ENCODE measurements around the gene DEPDC1B. TPM values are rescaled to one million over a fixed set of nuclear protein-coding genes. Genes with fewer than 3 reads are reported as not detected.

DEPDC1B gene
- total RNA-seq, 2 experiments from 2014 or later: 30.2 to 34.1 TPM

GRCh38 chr5:60611099-60611740, 88.7 kb downstream of the DEPDC1B start:
- H3K27ac Mint-ChIP-seq: no peak overlapping the region
- DNase-seq (no peak), ATAC-seq (no peak)
- no peaks in the 10 kb centered on the region for H3K36me3 Mint-ChIP-seq (ENCODE audit: low read depth)
- intact Hi-C loops (cut with micrococcal nuclease): no loop called here
- no peaks in the 10 kb centered on the region for H3K4me1 Mint-ChIP-seq (ENCODE audit: low read depth)
- TF ChIP-seq, protein P1, sequence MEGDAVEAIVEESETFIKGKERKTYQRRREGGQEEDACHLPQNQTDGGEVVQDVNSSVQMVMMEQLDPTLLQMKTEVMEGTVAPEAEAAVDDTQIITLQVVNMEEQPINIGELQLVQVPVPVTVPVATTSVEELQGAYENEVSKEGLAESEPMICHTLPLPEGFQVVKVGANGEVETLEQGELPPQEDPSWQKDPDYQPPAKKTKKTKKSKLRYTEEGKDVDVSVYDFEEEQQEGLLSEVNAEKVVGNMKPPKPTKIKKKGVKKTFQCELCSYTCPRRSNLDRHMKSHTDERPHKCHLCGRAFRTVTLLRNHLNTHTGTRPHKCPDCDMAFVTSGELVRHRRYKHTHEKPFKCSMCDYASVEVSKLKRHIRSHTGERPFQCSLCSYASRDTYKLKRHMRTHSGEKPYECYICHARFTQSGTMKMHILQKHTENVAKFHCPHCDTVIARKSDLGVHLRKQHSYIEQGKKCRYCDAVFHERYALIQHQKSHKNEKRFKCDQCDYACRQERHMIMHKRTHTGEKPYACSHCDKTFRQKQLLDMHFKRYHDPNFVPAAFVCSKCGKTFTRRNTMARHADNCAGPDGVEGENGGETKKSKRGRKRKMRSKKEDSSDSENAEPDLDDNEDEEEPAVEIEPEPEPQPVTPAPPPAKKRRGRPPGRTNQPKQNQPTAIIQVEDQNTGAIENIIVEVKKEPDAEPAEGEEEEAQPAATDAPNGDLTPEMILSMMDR (IDR thresholded peaks at IDR 0.05): no peak
- POLR2A ChIA-PET: no interaction called here
- H3K4me3 Mint-ChIP-seq: no peak overlapping the region
- no peaks in the 10 kb centered on the region for H3K9me3 Mint-ChIP-seq
- H3K27me3 Mint-ChIP-seq: no peaks in the 10 kb centered on the region
- CTCF ChIA-PET: interaction anchor here (2.4 kb wide), 1 partner anchor 58 kb away, joined by 6 read pairs; no protein-coding TSS in a partner anchor

- Mint-ChIP-seq H3K4me3 (no peak overlapping the region), H3K27ac (no peak overlapping the region), H3K9me3 (no peaks in the 10 kb centered on the region), H3K27me3 (no peaks in the 10 kb centered on the region), H3K4me1 (ENCODE audit: low read depth) (no peaks in the 10 kb centered on the region), H3K36me3 (ENCODE audit: low read depth) (peaks cover under 1% of the 10 kb centered on the region)
- TF ChIP-seq, protein P1 (IDR thresholded peaks at IDR 0.05): no peak
- CTCF ChIA-PET: no interaction called here
- intact Hi-C loops (cut with micrococcal nuclease): no loop called here
- DNase-seq (no peak), ATAC-seq (no peak)
- POLR2A ChIA-PET: no interaction called here
Observed at GRCh38 chr5:60604771-60605170, 95.2 kb downstream of the DEPDC1B start.

DNA sequence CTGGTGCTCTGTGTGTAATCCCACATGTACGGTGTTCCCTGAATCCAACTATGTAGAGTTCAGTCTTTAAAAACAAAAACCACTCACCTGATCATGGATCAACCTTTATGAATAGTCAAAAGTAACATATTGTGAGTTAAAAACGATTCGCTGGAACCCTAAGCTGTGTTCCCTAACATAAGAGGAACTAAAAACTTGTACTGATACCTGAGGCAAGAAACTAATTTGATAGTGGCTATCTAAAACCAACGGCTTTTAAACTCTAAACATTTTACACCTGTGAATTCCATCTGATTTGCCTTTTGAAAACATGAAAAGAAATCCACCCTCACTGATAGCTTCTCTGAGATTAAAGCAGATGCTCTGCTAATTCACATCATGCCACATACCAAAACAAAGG, 101.5 kb downstream of the DEPDC1B start:
- DNase-seq: no peak
- TF ChIP-seq, protein P1 (IDR thresholded peaks at IDR 0.05): no peak
- no peak for ATAC-seq
- H3K4me3 Mint-ChIP-seq: no peak overlapping the region
- ChIA-PET CTCF (no interaction called here), POLR2A (no interaction called here)
- intact Hi-C loops (cut with micrococcal nuclease): no loop called here
- H3K27me3 Mint-ChIP-seq: no peaks in the 10 kb centered on the region
- peaks cover 14% of the 10 kb centered on the region for H3K4me1 Mint-ChIP-seq (ENCODE audit: low read depth)
- no peak overlapping the region for H3K27ac Mint-ChIP-seq
- no peaks in the 10 kb centered on the region for H3K9me3 Mint-ChIP-seq
- peaks cover 1% of the 10 kb centered on the region for H3K36me3 Mint-ChIP-seq (ENCODE audit: low read depth)

DNA sequence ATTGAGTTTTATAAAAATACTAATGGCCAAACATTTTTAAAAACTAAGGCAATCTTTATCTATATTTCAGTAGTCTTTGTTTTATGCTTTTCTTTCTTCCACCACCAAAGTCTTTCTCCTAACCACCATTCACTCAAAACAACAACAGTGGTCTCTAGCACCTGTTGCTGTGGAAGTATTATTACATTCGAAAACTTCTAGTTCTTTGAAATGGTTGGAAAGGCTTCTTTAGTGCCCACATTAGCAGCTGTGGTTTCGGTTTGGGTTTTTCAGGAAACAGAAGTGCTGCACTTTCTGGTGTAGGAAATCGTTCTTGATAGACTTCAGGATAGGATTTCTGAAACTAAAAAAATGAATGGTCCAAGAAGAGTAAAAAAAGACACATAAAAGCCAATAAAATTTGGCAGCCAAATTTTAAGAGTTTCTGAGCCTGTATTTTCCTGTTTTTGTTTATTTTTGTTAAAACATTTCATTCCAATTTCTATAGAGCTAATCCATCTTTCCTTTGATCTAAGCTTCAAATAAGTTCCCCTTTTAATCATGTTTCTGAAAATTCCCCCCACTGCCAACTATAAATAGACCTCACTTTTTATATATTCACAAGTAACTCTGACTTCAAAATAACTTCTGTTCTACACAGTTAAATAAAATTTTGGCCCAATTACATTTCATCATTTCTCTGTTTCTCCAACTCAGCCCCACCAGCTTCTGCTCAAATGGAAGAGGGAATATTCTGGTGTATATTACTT, 102.2 kb downstream of the DEPDC1B start:
- ATAC-seq: peak; percentile 34
- Mint-ChIP-seq H3K9me3 (no peaks in the 10 kb centered on the region), H3K36me3 (ENCODE audit: low read depth) (peaks cover 1% of the 10 kb centered on the region), H3K27ac (no peak overlapping the region), H3K27me3 (no peaks in the 10 kb centered on the region), H3K4me1 (ENCODE audit: low read depth) (peaks cover 14% of the 10 kb centered on the region), H3K4me3 (no peak overlapping the region)
- TF ChIP-seq, protein P1 (IDR thresholded peaks at IDR 0.05): no peak
- ChIA-PET POLR2A (no interaction called here), CTCF (no interaction called here)
- intact Hi-C loops (cut with micrococcal nuclease): no loop called here
- DNase-seq: peak; percentile 23

Data from activated CD8-positive, alpha-beta T cell treated with anti-CD3 and anti-CD28 coated beads for 36 hours (primary cell).